NCI-H510A (cell line): ENCODE results near the gene SERPINA12.

Source experiments
- DNase-seq: peaks from one replicate; lab custom pipeline; 2025; lab: John Stamatoyannopoulos, UW

Gene SERPINA12

GRCh38 chr14:94465042-94465441 is 44.2 kb downstream of the SERPINA12 start:
- DNase-seq = no peak

- DNase-seq = no peak
Measured at GRCh38 chr14:94464290-94464689, 45.0 kb downstream of the SERPINA12 start.

GRCh38 chr14:94462763-94463572 is 46.3 kb downstream of the SERPINA12 start:
- DNase-seq = no peak

- DNase-seq = no peak
Measured at GRCh38 chr14:94462219-94462551, 47.1 kb downstream of the SERPINA12 start.

DNA sequence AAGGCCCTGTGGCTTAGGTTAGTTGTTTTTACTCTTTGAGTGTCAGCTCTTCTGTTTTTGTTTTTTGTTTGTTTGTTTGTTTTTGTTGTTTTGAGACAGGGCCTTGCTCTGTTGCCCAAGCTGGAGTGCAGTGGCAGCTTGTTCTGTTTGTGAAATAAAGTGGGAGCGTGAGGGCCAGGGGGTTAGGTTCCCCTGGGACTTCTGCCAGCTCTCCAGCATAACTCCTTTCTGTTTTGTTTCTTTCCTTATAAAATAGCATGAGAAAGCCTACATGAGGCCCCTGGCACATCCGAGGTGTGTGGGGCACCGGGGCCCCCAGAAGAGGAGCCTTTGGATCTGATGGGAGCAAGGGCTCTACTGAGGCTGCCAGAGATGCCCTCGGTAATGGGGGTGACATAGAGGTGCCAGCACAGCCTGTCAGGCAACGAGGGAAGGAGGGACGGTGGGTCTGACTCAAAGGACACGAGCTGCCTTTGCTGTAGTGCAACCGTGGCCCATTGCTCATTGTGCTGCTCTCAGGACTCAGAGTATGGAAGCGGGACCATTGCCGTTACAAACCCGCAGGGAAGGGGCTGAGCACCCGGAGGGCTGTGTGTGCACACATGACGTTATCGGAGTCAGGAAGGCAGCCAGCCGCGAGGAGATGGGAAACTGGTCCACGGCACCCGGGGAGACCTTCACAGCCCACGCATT is 47.6 kb downstream of the SERPINA12 start:
- DNase-seq = no peak

DNA sequence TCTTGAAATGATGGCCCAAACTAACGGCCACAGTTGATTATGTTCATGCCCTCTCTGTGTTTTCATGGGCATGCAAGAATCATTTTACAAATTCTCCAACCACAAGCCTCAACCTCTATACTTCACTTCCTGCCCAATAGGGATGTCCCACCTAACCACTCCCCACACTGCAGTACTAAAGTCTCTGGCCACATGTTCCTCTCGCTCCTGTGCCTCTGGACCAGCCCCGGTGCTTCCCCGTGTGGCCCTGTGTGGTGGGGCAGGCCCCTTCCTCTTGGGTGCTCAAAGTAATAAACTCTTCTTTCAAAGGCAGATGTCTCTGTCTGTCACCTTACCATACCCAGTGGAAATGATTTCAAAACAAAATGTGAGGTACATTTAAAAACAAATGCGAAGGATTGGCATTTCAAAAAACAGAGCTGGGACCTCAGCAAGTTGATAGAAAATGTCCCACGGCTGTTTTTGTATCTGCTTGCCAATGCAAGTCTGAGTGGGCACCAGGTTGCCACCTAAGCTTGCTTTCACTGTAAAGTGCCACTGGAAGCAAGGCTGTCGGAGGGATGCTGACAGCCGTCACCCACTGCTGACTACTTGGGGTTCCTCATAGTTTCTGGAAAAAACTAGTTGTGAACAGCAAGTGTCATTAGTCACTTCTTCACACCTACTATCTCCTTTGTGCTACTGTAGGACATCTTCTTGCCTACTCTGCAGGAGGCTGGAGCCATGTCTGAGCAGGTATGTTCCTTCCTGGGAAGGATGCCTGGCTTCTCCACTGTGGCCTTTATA is 48.4 kb downstream of the SERPINA12 start:
- no peak for DNase-seq

- DNase-seq = no peak
Measured at GRCh38 chr14:94458558-94459205, 50.6 kb downstream of the SERPINA12 start.

- no peak for DNase-seq
Measured at GRCh38 chr14:94458096-94458495, 51.2 kb downstream of the SERPINA12 start.

DNA sequence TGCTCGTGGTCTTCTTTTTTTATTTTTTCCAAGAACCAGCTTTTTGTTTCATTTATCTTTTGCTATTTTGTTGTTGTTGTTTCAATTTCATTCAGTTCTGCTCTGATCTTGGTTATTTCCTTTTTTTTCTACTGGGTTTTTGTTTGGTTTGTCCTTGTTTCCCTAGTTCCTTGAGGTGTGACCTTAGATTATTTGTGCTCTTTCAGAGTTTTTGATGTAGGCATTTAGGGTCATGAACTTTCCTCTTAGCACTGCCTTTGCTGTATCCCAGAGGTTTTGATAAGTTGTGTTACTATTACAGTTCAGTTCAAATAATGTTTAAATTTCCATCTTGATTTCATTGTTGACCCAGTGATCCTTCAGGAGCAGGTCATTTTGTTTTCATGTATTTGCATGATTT is 53.3 kb downstream of the SERPINA12 start:
- no peak for DNase-seq

GRCh38 chr14:94451826-94452225 is 57.4 kb downstream of the SERPINA12 start:
- no peak for DNase-seq

DNA sequence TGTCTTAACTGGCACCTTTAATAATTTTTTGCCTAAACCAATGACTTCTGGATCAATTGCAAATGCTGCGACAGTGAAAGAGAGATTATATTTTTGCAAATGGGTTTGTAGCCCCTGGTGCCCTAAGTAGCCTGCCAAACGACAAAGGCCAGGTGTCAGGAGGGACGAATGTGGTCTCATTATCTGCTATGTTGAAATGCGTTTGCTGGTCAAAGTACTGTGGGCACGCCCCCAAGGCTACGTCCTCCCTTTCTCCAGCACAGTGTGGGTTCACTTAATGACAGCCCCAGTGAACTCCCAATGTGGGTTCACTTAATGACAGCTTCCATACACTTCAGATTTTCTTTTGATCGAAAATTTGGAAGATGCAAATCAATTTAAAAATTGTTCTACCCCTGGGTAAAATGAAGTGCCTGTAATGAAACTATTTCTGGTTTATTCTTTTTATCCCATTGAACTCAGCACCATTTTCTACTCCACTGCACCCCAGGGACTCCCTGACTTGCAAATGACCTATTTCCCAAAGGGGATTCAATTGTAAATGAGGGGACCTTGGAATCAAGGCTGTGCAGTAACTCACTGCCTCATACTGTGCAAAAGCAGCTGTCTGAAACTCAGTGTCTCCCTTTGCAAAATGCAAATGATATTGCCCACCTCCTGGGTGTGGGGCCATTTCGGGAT is 58.0 kb downstream of the SERPINA12 start:
- no peak for DNase-seq

- no peak for DNase-seq
Measured at GRCh38 chr14:94450722-94451090, 58.6 kb downstream of the SERPINA12 start.

DNA sequence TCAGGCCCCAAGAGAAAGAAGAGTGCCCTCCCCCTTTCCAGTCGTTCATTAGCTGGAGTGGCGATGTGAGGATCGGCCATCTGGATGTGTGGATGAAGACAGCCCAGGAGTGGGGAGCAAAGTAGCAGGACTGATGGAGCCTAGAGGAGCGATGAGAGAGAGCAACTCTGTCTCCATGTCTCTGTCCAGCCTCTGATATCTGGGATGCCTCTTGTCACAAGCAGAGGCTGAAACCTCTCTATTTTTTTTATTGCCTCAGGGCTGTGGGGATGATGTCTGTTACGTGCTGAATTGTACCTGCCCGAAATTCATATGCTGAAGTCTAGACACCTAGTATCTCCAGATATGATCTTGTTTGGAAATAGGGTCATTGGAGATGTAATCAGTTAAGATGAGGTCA is 59.3 kb downstream of the SERPINA12 start:
- DNase-seq = no peak

GRCh38 chr14:94448071-94448808 is 61.0 kb downstream of the SERPINA12 start:
- no peak for DNase-seq

DNA sequence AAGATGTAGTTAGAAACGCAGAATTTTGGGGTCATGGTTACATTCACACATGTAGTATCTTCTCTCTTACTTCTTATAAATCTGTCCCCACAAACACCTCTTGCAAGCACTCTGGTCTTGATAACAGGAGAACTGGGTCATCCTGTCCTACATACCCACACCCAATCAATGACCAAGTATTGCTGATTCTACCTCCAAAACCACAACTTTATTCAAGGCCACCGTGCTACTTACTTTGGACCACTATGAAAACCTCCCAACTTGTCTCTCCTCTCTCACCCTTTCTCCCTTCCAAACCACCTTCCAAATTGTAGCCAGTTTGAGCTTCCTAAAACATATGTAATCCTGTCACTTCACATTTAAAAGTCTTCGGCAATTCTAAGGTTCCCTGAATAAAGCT is 62.1 kb downstream of the SERPINA12 start:
- DNase-seq = no peak

- no peak for DNase-seq
Measured at GRCh38 chr14:94446126-94446525, 63.1 kb downstream of the SERPINA12 start.

DNA sequence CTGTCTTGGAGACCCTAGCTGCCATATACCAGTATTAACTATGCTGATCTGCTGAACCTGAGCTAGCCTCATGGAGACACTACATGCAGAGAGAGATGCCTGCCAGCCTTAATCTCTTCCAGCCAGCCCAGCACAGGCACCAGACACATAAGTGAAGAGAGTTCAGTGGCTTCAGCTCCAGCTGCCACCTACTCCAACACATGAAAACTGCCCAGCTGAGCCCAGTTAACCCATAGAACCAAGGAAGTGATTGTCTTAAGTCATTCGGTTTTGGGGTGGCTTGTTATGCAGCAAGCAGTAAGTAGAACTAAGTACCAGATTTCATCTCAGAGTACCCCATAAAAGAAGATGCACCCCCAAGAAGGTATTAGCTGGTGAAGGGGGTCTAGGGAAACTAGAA is 64.3 kb downstream of the SERPINA12 start:
- DNase-seq = no peak

GRCh38 chr14:94441531-94442205 is 67.6 kb downstream of the SERPINA12 start:
- DNase-seq = no peak

DNA sequence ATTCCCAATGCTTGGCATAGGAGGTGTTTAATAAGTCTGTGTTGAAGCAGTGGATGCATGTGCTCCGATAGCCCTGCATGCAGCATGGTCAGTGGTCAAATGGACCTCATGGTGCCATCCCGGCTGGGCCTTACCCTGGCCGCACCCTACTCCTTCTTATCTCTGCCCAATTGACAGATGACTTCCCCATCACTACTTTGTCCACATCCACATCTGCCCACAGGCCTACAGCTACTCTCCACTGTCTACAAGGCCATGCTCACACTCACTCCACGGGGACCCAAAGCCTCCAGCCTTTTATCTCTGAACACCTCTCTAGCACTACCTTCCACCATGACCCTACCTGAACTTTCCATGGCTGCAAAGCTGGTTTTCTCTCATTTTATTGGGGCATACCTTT is 68.1 kb downstream of the SERPINA12 start:
- DNase-seq = no peak

DNA sequence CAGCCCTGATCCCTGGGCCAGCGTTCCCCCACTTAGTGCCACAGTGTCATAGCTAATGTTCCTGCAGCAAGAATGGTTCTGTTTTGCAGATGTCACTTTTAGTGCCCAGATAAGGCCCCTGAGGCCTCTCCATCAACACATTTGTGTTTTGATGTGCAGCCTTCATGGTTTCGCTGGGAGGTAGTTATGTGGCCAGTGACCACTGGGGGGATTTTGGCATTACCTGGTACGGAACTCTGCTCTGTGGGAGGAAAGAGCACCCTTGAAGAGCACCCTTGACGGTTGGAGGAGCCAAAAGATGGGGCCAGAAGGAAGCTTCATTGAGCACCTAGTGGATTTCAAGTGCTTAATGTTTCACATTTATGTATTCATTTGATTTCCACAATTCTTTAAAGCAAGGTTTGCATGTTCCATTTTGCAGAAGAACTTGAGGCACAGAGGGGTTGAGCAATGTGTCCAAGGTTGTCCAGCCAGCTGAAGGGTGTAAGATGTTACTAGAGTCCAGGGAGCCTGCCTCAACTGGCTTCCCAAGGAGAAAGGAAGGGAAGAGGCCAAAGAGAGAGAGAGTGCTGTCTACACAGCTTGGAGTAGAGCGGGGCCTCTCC is 69.7 kb downstream of the SERPINA12 start:
- no peak for DNase-seq
